Activated CD4-positive, alpha-beta T cell treated with anti-CD3 and anti-CD28 coated beads, Interleukin-2, amount 50 U/mL, for 48 hours (primary cell): ENCODE data around the gene DOK6.

Source experiments
- DNase-seq, 2 experiments: peaks; one replicate each; pipeline ENCODE4 v3.0.0-alpha.2; 2020

Gene DOK6

GRCh38 chr18:69880083-69880482 is 479.4 kb downstream of the DOK6 start:
- DNase-seq = no peak

- DNase-seq = no peak
Measured at GRCh38 chr18:69882965-69883668, 482.4 kb downstream of the DOK6 start.

GRCh38 chr18:69883781-69884180 is 483.1 kb downstream of the DOK6 start:
- no peak for DNase-seq

- no peak for DNase-seq
Measured at GRCh38 chr18:69885355-69885754, 484.7 kb downstream of the DOK6 start.

- DNase-seq = peak; percentile 58 to 69
Measured at GRCh38 chr18:69885841-69886531, 485.3 kb downstream of the DOK6 start.

- no peak for DNase-seq
Measured at GRCh38 chr18:69887256-69887655, 486.6 kb downstream of the DOK6 start.

GRCh38 chr18:69889009-69889408 is 488.3 kb downstream of the DOK6 start:
- peak in 1 of 2 experiments; percentile 40 for DNase-seq

GRCh38 chr18:69890558-69890957 is 489.9 kb downstream of the DOK6 start:
- DNase-seq = peak in 1 of 2 experiments; percentile 16

GRCh38 chr18:69894467-69894866 is 493.8 kb downstream of the DOK6 start:
- DNase-seq = no peak

- DNase-seq = peak in 1 of 2 experiments; percentile 15
Measured at GRCh38 chr18:69895066-69896047, 494.7 kb downstream of the DOK6 start.

- DNase-seq = no peak
Measured at GRCh38 chr18:69897397-69898108, 496.9 kb downstream of the DOK6 start.

- DNase-seq = peak; percentile 34 to 44
Measured at GRCh38 chr18:69898241-69898861, 497.7 kb downstream of the DOK6 start.
